HG02623 (cell line): ENCODE results near the gene S100A3.

Experiments
- ATAC-seq: cut with Tn5 transposase; IDR thresholded peaks from one replicate; pipeline ENCODE4 v1.9.1; 2021; ENCODE audit warnings: moderate library complexity; ENCODE audit not compliant: unreplicated experiment

S100A3 gene

DNA sequence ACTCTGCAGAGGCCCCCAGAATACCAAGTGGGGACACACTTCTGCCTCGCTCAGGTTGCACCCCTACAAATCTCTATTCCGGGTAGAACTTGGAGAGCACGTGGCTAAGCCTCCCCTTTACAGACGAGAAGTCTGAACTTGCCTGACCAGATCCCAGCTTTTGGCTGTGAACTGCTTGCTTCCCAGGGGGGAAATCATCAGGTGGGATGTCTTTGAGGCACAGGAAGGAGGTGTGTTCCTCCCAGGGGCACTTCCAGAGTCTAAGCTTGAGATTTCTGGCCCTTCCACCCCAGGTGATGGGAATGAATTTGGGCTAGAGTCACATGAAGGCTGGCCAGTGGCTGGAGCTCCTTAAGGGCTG lies 1.3 kb upstream of the S100A3 start:
- ATAC-seq, result no peak

DNA sequence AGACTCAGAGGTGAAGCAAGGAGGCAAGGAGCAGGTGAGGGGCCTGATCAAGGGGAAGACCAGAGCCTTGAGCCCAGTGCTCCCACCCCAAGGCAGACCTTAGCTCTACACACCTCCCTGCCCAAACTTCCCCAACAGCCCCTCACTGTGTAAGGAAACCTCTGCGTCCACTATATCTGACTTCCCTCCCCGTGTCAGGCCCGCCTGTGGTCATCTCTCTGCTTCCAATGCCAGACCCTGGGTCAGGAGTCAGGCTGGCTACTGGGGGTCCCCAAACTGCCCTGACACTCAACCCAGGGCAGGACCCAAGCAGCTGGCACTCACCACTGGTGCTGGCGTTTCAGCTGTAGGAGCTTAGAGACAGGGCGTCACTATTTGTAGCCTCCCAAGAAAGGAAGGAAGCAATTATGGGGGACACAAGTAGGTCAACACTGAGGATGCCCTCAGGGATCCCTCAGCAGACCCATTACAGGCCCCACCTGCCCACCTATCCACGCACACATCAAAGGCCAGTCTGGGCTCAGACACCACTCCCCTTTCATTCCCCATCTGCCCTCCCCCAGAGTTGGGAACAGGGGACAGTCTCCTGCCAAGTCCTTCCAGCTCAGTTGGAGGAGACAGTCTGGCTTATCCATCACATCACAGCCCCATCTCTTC lies 811 bp upstream of the S100A3 start:
- ATAC-seq, result no peak

DNA sequence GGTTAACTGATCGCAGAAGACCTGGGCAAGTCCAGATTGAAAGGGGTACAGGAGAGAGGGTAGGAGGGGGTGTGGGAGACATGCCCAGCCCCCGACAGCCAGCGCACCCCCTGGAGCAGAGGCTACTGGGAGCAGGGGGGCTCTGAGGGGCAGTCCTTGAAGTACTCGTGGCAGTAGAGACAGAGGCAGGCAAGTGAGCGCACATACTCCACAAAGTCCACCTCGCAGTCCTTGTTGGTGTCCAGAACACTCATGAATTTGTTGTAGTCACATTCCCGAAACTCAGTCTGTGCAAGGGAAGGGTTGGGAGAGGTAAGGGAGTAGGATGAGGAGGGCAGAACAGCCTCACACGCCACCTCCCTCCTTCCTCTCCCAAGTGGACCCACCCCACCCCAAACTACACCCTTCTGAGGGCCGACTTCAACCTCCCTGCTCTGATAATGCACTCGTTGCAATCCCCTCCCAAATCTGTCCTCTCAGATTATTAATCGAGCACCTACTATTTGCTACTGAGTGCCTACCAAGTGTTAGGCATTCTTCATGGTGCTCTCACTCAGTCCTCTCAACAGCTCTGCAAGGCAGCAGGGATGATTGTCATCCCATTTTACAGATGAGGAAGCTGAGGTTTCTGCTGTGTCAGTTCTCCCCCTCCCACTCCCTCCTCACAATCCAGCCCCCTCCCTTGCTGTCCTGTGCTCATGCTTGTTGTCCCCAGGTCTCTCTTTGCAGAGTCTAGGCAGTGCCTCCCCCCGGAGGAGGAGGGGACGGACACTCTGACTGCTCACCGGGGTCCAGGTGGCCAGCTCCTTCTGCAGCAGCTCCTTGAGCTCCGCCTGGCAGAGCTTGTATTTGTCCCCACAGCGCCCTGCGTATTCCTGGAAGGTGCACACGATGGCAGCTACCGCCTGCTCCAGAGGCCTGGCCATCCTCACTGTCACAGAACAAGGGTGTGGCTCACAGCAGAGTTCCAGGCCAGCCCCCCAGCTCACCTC lies 1.2 kb downstream of the S100A3 start:
- ATAC-seq, result no peak

DNA sequence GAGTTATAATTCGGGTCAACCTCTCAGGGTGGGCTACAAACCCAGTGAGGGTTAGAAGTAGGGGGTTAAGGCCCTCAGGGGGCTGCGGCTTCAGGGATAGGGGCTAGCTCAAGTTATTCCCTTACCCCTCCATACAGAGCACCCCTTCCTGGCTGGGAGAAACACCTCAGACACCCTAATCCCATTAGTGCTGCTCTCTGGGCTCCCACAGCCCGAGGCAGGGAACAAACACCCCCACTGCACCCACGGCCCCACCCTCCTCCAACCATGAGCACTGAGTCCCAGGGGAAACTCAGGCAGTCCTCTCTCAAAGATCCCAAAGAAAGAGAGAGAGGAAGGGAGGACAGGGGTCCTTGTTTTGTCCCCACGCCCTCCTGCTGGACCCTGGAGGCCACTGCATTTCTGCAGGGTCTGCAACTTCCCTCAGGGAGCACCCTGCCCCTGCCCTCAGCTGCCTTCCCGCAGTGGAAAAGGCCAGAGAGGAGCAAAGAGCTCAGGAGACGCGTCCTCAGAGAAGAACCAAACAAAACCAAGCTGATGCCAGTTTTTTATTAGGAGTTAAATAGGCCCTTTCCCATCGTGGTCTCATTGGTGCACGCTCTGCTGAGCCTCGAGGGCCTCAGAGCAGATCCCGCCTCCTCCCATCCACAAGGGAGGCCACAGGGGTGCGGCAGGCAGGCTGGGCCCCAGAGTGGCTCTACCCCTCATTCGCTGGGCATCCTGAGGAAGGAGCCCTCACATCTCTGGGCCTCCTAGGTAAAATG lies 2.1 kb downstream of the S100A3 start:
- ATAC-seq, result no peak

DNA sequence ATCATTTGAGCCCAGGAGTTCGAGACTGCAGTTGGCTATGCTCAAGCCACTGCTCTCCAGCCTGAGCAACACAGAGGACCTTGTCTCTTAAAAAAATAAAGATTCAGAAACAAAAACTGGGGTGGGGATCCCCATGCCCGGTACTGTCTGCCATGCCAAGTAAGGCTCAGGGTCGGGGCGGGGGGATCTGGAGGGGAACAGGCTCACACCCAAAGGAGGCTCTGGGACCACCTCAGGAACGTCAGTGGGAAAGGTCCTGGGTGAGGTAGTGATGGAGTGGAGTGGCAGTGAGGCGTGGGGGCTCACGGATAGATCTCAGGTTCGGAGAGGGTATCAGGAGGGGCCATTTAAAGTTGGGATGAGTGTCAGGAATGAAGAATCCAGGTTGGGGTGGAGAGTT lies 2.7 kb downstream of the S100A3 start:
- no peak for ATAC-seq

DNA sequence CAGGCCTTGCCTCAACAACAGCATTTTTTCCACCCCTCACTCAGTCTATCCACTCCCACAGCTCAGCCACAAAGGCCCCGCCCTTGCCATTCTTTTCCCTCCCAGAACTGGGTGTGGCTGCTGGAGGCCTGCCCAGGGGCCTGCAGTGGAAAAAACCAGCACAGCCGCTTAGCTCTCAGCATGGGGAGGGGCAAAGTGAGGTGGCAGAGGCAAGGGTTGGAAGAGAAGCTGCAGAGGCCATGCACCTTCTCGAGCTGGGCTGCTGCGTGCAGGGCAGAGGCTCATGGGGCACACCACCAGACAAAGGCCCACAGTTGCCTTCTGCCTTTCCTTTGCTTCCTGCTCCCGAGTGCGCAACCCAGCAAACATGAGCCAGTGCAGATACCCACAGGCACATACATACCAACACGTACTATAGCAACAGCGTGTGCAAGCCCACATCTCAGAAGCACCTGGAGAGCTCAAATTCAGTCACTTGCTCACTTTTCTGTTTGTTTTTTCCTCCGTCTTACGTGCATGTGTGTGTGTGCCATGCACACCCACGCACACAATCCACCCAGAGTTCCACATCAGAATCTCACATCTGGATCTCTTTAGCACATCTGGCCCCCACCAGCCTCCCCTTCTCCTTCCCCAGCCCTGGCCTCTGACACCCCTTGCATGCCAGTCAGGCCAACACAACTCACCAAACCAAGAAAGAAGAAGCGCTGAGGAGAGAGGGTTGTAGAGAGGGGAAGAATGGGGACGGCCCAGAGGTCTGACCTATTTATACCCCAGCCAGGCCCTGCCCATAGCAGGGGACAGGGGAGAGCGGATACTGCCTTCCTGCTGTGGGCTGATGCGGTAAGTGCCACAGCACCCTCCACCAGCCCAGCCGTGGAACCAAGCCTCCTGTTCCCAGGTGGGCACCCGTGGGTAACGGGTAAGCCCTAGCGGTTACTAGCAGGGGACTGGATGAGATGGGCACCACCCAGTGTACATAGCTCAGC lies 3.7 kb downstream of the S100A3 start, which contains the start of gene S100A4:
S100A4 (minus strand) TSS at position 740 of the 989 bp plus-strand sequence. CDS start 1,012 bp downstream, outside the sequence.
- ATAC-seq, result no peak

DNA sequence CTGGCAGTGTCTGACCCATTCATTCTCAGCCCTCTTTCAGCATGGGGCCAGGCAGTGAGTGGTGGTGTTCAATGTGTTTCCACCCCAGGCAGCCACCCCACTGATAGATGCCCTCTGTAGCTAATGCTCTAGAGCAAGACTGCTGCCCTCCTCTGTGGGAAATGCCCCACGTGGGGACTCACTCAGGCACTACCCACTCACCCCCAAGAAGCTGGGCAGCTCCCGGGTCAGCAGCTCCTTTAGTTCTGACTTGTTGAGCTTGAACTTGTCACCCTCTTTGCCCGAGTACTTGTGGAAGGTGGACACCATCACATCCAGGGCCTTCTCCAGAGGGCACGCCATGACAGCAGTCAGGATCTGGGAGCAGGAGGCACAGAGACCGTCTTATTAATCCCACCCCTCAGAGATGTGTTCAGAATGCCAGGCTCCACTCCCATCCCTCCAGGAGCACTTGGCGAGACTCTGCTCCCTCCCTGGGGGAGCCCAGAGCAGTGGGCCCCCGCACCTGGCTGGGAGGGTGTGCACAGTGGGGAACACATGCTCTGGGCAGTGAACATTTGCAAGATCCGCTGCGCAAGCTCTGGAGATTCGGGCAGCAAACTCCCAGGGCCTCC lies 4.5 kb downstream of the S100A3 start:
- ATAC-seq, result no peak

DNA sequence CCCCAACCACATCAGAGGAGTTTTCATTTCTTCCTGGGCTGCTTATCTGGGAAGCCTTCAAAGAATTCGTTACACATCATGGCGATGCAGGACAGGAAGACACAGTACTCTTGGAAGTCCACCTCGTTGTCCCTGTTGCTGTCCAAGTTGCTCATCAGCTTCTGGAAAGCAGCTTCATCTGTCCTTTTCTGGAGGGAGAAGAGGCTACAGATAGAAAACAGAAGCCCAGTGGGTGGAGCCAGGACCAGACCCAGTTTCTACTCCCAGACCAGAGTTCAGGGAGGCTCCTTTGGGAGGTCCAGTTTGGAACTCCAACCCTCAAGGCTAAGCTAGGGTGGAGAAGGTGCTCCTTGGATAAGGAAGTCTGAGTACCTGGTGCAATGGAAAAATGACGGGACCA lies 5.3 kb downstream of the S100A3 start:
- no peak for ATAC-seq

DNA sequence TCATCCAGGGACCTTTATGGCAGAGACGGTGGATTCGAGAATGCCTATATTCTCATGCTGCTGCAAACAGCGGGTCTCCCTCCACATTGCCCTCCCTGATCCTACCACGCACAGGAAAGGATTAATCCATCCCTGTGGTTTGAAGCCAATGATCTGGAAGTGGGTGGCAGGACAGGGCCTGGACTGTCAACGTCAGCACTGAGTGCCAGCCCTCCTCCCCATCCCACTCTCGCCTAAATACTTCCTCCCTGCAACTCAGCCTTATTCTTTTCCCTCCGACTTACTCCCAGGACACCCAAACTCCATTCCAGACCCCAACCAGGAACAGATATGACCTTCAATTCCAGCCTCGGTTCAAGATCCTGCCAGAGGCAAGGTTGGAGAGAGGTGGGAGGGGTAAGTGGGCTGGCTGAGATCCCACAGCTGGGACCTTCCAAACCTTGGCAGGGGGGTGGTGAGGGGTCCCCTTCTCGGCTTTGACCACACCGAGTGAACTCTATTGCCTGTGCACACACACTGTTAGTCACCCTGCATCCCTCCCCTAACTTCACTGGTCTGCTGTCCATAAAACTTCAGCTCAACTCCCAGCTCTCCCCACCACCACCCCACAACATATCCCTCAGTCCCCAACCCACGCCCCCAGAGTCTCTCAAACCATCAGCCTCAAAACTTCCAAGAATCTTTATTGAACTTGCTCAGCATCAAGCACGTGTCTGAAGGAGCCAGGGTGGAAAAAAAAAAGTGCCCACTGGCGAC lies 5.9 kb downstream of the S100A3 start:
- ATAC-seq, result no peak

DNA sequence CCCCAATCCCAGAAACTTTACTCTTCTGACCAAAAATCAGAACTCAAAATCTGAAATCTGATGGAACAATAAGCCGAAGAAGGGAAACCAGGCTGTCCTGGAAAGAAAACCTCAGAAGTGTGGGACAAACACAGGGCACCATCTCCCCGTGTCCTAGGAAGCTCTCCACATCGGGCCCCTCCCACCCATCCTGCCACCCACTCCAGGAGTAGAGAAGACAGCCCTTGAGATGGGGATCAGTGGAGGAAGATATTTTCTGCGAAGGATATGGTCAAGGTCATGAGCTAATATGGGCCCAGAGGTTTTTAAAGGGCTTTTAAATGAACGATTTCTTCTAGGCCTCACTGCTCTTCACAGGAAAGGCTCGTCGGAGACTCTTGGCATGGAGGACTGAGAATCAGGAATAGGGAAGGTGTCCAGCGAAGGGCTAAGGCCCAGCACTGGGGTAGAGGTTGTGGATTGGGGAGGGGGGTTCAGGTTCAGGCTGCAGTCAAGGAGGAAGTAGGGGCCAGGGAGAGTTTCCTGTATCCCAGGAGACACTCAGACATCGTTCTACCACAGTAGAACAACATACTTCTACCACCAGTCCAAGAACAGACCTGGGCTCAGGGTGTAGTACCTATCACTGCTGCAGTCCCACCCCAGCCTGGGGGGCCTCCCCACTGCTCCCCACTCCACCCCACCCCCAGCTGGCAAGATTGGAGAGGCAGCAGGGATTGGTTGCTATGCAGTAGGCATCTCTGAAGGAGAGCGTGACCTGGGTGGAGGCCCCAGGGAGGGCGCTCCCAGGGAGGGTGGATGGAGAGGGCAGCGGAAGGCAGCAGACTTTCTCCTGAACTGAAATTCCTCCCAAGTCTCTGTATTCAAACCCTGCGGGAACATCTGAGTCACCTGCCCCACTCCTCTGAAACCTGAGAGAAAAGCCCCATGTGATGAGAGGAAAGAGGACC lies 7.1 kb downstream of the S100A3 start:
- ATAC-seq, result no peak

DNA sequence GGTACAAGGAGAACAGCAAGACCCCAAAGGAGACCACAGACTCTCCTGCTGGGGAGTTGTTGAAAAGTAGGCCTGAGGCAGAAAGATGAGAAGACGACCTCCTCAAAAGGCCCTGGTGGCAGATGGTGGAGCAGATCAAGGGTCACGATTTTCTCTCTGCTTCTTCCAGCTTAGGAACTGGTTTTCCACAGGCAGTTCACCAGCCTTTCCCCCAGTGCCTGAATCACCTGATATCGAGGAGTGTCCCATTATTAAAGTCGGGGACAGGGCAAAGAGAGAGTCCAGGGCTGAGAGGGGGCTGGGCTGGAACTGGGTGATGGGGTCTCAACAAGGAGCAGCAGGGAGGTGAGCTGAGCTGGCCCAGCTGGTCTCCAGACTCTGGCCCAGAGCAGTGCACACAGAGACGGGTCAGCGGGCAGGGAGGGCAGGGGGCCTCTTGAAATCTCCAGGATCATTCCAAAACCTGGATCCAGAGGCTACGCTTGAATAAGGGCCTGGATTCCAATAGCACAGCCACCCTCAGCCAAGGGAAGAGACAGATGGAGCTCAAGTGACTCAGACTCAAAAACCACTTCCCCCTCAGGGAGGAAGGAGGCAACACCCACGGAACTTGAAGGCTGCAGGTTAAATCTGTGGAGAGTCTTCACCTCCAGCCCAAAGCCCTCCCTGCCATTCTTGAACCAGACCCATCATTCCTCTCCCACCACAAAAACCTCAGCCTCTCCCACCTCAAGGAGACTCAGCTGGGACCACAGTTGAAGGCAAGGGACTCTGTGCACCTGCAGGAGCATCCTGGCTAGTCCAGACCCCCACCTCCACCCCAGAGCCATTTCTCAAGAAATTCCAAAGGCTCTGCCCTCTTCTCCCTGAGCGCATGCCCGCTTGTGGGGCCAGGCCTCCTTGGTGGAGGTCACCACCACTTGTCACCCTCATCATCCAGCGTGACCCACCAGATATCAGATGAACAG lies 8.4 kb downstream of the S100A3 start, which contains the start of gene S100A5:
S100A5 (minus strand) TSS at position 541 of the 968 bp plus-strand sequence. CDS start 743 bp downstream, outside the sequence.
- no peak for ATAC-seq

DNA sequence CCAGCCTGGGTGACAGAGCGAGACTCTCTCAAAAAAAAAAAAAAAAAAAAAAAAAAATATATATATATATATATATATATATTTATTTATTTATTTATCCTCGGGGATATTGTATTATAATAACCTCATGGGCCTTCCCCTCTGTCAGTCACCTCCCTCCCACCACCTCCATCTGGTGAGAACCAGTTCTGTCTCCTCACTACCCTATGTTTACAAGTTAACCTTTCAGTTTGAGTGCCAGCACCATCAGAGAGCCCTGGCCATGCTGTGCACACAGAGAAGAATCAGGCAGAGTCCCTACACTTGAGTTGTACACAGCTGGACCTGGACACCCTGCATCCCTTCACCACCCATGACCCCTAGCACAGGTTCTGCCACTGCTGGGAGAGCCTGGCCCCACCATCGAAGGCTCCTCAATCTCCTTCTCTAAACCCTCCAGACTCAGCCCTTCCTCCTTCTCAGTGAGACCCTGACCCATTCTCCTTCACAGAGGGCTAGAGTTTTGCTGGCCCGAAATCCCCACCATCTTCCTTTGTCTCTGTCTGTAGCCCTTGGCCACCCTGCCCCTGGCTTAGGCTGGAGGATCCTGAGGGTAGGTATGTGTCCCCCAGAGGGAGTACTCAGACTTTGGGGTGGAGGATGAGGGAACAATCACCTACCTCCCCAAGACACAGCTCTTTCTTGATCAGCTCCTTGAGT lies 9.5 kb downstream of the S100A3 start:
- no peak for ATAC-seq

DNA sequence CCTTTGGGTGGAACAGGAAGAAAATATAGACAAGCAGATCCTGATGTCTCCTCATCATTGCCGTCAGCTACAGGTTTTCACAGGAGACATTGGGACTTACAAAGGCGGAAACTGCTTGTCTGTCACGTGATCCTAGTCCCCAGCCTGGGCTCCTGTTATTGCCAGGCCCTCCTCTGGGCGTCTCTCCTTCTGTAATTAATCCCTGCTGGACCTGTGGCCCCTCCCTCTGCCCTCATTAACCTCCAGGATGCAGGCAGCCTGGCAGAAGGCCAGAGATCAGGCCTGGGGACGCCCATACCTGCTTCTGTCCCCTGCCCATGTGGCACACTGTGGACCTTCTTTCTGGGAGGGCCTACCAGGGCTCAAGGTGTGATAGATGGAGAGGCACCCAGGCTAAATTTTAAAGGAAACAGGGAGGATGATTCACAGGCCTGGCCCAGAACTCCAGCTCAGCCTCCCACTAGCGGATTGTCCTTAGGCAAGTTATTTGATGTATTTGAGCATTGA lies 10.7 kb downstream of the S100A3 start:
- no peak for ATAC-seq

DNA sequence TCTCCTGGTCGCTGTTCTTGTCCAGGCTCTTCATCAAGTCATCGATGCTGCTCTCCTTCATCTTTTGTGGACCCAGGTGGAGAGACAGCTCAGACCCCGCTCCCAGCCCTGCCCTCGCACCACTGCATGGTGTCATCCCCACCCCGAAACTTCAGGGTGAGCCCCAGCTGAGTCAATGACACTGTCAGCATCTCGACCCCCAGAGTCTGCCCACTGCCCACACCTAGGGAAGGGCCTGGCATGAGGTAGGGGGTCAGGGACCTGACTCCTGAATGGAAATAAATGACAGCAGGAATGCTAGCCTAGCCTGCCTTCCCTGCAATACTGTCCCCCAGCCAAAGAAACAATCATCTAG lies 11.7 kb downstream of the S100A3 start:
- no peak for ATAC-seq

DNA sequence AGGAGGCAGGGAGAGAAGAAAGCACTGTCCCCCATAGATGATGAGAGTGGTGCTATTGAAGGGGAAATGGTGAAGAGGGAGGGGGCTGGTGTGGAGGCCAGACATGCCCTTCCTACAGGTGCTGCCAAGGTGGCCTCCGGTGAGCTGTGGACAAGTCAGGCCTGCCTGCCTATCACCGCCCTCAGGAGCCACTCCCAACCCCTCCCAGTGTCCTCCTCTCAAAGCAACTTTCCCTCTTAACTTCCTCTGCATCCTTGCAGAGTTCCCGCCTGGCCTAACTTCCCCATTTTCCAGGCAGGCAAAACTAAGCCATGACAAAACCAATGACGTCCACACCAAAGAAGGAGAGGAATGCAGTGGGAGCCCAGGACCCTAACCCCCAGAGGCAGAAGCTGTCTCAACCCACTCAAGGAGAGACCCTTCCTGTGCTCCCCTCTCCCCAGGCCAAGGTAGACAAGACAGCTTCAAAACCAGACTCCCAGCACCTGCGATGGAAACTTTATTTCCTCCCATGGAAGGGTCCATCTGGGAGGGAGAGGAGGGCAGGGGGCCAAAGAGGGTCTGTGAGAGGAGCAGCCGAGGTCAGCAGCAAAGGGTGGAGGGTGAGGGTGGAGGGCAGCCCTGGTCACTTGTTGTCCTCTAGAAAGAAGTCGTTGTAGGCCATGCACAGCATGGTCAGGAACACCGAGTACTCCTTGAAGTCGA lies 12.2 kb downstream of the S100A3 start:
- no peak for ATAC-seq
